ENCODE measurements around the gene VAV3. TPM values are rescaled to one million over a fixed set of nuclear protein-coding genes. Genes with fewer than 3 reads are reported as not detected.

VAV3 gene
- total and polyA plus RNA-seq, 2 of the 8 experiments (the other 6 are each of a cell fraction or from before 2014, with no cell fraction given): 2.9 to 7.9 TPM

- TF ChIP-seq, protein P1, sequence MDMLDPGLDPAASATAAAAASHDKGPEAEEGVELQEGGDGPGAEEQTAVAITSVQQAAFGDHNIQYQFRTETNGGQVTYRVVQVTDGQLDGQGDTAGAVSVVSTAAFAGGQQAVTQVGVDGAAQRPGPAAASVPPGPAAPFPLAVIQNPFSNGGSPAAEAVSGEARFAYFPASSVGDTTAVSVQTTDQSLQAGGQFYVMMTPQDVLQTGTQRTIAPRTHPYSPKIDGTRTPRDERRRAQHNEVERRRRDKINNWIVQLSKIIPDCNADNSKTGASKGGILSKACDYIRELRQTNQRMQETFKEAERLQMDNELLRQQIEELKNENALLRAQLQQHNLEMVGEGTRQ (IDR thresholded peaks at IDR 0.05; ENCODE audit: low read length): no peak
- no peak for TF ChIP-seq EP300 (IDR thresholded peaks at IDR 0.05; ENCODE audit: borderline replicate concordance in 1 of 2, low read depth in 2 of 2, low read length in 2 of 2)
- TF ChIP-seq, protein P2, sequence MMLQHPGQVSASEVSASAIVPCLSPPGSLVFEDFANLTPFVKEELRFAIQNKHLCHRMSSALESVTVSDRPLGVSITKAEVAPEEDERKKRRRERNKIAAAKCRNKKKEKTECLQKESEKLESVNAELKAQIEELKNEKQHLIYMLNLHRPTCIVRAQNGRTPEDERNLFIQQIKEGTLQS (IDR thresholded peaks at IDR 0.05; ENCODE audit: insufficient read depth, low read depth, low read length): no peak
Observed at GRCh38 chr1:107830526-107830925, 134.5 kb downstream of the VAV3 start (continued).
